ENCODE data around the gene ENTPD3. TPM values are rescaled to one million over a fixed set of nuclear protein-coding genes. Genes with fewer than 3 reads are reported as not detected.
A peak's percentile ranks its signal among the peaks of the same experiment; 100 is the strongest.

ENTPD3 gene
- total and polyA plus RNA-seq, 5 donors from 2014 or later = not detected

DNA sequence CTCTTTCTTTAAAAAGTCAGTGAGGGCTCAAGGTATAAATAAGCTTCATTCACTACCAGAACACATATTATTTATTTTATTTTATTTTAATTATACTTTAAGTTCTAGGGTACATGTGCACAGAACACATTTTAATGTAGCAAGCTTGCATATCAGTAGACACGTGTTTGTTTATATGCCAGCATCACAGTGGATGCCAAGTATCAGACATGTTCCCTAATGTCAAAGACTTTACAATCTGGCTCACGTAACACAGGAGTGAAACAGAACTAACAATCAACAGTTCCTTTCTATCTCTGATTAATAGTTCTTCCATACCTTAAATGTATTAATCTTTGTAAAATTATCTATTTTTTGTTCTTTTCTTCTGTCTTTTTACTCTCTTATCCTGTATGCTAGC is 23.3 kb upstream of the ENTPD3 start:
- Histone ChIP-seq H3K4me3 (ENCODE audit: low read depth, low read length) (no peak overlapping the region), H3K36me3 (ENCODE audit: control insufficient read depth, insufficient read depth, low read length) (no peaks in the 10 kb centered on the region), H3K27me3 (ENCODE audit: control insufficient read depth, insufficient read depth, low read length) (peaks cover 13% of the 10 kb centered on the region), H3K4me1 (ENCODE audit: control insufficient read depth, insufficient read depth, low read length, poor library complexity, severe bottlenecking) (no peaks in the 10 kb centered on the region), H3K9me3 (ENCODE audit: control insufficient read depth in 2 of 2, low read length in 2 of 2) (peaks cover 0 to 1% of the 10 kb centered on the region in 2 experiments), H3K27ac (ENCODE audit: insufficient read depth, low read length, poor library complexity, severe bottlenecking) (no peak overlapping the region)
- Mint-ChIP-seq H3K27ac (no peak overlapping the region), H3K4me3 (no peak overlapping the region), H3K9me3 (peaks cover 0 to 2% (median 0%) of the 10 kb centered on the region in 7 donors), H3K4me1 (no peaks in the 10 kb centered on the region), H3K27me3 (peaks cover 18% of the 10 kb centered on the region), H3K36me3 (no peaks in the 10 kb centered on the region)
- ATAC-seq (ENCODE audit: low read depth in 2 of 2) = no peak
- DNase-seq = no peak

DNA sequence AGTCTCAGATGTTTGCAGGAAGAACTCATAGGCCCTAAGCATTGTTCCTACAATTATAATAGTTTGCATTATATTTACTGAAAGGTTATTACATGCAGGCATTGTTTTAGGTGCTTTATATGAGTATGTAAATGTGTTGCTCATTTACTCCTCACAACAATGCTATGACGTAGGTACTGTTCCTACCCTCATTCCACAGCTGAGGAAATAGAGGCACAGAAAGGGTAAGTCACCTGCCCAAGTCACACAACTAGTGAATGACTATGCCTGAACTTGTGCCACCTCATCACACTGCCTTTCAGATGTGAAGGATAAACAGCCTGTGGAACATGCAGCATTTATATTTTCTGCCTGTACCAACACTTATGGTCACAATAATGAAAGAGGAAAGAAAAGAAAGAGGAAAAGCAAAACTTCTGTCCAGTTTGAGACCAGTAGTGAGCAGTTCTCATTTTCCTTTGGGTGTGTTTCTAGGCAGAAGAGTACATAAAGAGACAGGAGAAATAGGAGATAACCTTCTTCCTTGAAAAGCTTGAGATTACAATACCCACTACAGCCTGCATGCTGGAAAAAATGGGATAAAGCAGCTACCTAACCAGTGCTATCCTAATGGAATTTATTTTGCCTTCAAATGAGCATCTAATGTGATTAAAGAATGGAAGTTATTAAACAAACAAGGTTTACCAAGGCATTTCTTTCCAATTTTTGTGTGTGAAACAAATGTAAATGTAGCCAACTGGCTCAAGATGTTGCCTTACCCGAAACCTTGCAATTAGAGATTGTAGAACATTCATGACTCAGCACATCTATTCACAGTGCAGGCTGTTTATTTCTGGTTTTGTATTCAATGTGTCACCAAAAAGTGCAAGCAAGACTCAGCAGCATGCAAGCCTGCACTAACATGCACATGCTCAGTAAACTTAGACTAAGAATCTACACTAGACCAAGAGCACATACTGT is 20.5 kb upstream of the ENTPD3 start:
- Histone ChIP-seq H3K9me3 (ENCODE audit: control insufficient read depth in 2 of 2, low read length in 2 of 2) (no peaks in the 10 kb centered on the region), H3K27me3 (ENCODE audit: control insufficient read depth, insufficient read depth, low read length) (peaks cover 11% of the 10 kb centered on the region), H3K36me3 (ENCODE audit: control insufficient read depth, insufficient read depth, low read length) (no peaks in the 10 kb centered on the region), H3K4me1 (ENCODE audit: control insufficient read depth, insufficient read depth, low read length, poor library complexity, severe bottlenecking) (no peaks in the 10 kb centered on the region), H3K4me3 (ENCODE audit: low read depth, low read length) (no peak overlapping the region), H3K27ac (ENCODE audit: insufficient read depth, low read length, poor library complexity, severe bottlenecking) (no peak overlapping the region)
- Mint-ChIP-seq H3K9me3 (peaks cover 0 to 5% (median 0%) of the 10 kb centered on the region in 7 donors), H3K36me3 (no peaks in the 10 kb centered on the region), H3K4me3 (no peak overlapping the region), H3K4me1 (no peaks in the 10 kb centered on the region), H3K27ac (no peak overlapping the region), H3K27me3 (peaks cover 37% of the 10 kb centered on the region)
- no peak for ATAC-seq (ENCODE audit: low read depth in 2 of 2)
- DNase-seq = no peak

DNA sequence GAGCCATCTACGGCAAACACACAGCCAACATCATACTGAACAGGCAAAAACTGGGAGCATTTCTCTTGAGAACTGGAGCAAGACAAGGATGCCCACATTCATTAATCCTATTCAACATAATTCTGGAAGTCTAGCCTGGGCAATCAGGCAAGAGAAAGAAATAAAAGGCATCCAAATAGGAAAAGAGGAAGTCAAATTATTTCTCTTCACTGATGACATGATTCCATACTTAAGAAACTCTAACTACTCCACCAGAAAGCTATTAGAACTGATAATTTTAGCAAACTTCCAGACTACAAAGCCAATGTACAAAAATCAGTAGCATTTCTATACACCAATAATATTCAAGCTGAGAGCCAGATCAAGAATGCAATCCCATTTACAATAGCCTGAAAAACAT is 17.3 kb upstream of the ENTPD3 start:
- Mint-ChIP-seq H3K4me1 (no peaks in the 10 kb centered on the region), H3K36me3 (no peaks in the 10 kb centered on the region), H3K27ac (no peak overlapping the region), H3K4me3 (no peak overlapping the region), H3K9me3 (peaks cover 0 to 5% (median 0%) of the 10 kb centered on the region in 7 donors), H3K27me3 (peaks cover 37% of the 10 kb centered on the region)
- Histone ChIP-seq H3K4me3 (ENCODE audit: low read depth, low read length) (no peak overlapping the region), H3K9me3 (ENCODE audit: control insufficient read depth in 2 of 2, low read length in 2 of 2) (no peaks in the 10 kb centered on the region), H3K36me3 (ENCODE audit: control insufficient read depth, insufficient read depth, low read length) (no peaks in the 10 kb centered on the region), H3K4me1 (ENCODE audit: control insufficient read depth, insufficient read depth, low read length, poor library complexity, severe bottlenecking) (no peaks in the 10 kb centered on the region), H3K27ac (ENCODE audit: insufficient read depth, low read length, poor library complexity, severe bottlenecking) (no peak overlapping the region), H3K27me3 (ENCODE audit: control insufficient read depth, insufficient read depth, low read length) (peaks cover 13% of the 10 kb centered on the region)
- ATAC-seq (ENCODE audit: low read depth in 2 of 2) (no peak), DNase-seq (no peak)

DNA sequence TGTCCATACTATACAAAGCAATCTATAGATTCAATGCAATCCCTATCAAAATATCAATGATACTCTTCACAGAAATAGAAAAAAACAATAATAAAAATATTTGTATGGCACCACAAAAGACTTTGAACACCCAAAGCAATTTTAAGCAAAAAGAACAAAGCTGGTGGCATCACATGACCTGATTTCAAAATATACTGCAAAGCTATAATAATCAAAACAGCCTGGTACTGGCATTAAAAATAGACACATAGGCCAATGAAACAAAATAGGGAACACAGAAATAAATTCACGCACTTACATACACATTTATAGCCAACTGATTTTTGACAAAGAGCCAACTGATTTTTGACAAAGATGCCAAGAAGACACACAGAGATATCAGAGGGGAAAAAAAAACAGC is 9.2 kb upstream of the ENTPD3 start:
- peaks cover 0 to 2% (median 0%) of the 10 kb centered on the region in 4 donors for H3K4me1 Mint-ChIP-seq
- Histone ChIP-seq H3K9me3 (ENCODE audit: control insufficient read depth in 2 of 2, low read length in 2 of 2) (no peaks in the 10 kb centered on the region), H3K4me1 (ENCODE audit: control insufficient read depth, insufficient read depth, low read length, poor library complexity, severe bottlenecking) (no peaks in the 10 kb centered on the region), H3K27ac (ENCODE audit: insufficient read depth, low read length, poor library complexity, severe bottlenecking) (no peak overlapping the region), H3K27me3 (ENCODE audit: control insufficient read depth, insufficient read depth, low read length) (no peaks in the 10 kb centered on the region), H3K36me3 (ENCODE audit: control insufficient read depth, insufficient read depth, low read length) (no peaks in the 10 kb centered on the region), H3K4me3 (ENCODE audit: low read depth, low read length) (no peak overlapping the region)
- H3K27ac Mint-ChIP-seq = no peak overlapping the region
- ATAC-seq (ENCODE audit: low read depth in 2 of 2) (no peak), DNase-seq (no peak)
- peaks cover 15% of the 10 kb centered on the region for H3K27me3 Mint-ChIP-seq
- peaks cover 0 to 5% (median 0%) of the 10 kb centered on the region in 7 donors for H3K9me3 Mint-ChIP-seq
- H3K4me3 Mint-ChIP-seq = no peak overlapping the region
- no peaks in the 10 kb centered on the region for H3K36me3 Mint-ChIP-seq

DNA sequence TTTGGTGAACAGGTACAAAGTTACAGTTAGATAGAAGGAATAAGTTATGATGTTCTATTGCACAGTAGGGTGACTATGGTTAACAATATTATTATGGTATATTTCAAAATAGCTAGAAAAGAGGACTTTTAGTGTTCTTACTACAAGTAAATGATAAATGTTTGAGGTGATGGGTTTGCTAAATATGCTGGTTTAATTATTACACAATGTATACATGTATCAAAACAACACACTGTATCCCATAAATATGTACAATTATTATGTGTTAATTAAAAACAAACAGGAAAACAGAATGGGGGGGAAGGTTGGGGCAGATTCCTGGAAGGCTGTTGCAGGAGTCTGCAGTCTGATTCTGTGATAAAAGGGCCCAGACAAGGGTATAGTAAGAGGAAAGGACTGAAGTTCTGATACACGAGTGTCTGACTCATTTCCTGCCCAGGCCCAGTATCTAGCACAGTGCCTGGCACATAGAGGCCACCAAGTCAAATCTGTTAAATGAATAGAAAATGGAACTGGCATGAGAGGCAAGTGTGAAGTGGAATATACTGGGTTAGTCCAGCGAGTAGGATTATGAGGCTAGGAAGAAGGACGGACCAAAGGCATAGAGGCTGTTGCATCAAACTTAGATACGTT is 7.2 kb upstream of the ENTPD3 start:
- no peaks in the 10 kb centered on the region for H3K36me3 Mint-ChIP-seq
- no peak overlapping the region for H3K27ac Mint-ChIP-seq
- H3K27me3 Mint-ChIP-seq = peaks cover 21% of the 10 kb centered on the region
- Histone ChIP-seq H3K4me3 (ENCODE audit: low read depth, low read length) (no peak overlapping the region), H3K27me3 (ENCODE audit: control insufficient read depth, insufficient read depth, low read length) (no peaks in the 10 kb centered on the region), H3K36me3 (ENCODE audit: control insufficient read depth, insufficient read depth, low read length) (no peaks in the 10 kb centered on the region), H3K4me1 (ENCODE audit: control insufficient read depth, insufficient read depth, low read length, poor library complexity, severe bottlenecking) (no peaks in the 10 kb centered on the region), H3K9me3 (ENCODE audit: control insufficient read depth in 2 of 2, low read length in 2 of 2) (no peaks in the 10 kb centered on the region), H3K27ac (ENCODE audit: insufficient read depth, low read length, poor library complexity, severe bottlenecking) (no peak overlapping the region)
- H3K9me3 Mint-ChIP-seq = peaks cover 0 to 5% (median 2%) of the 10 kb centered on the region in 7 donors
- peaks cover 0 to 2% (median 0%) of the 10 kb centered on the region in 4 donors for H3K4me1 Mint-ChIP-seq
- no peak overlapping the region for H3K4me3 Mint-ChIP-seq
- DNase-seq (peak in 1 of 3 donors; percentile 24), ATAC-seq (ENCODE audit: low read depth in 2 of 2) (no peak)

DNA sequence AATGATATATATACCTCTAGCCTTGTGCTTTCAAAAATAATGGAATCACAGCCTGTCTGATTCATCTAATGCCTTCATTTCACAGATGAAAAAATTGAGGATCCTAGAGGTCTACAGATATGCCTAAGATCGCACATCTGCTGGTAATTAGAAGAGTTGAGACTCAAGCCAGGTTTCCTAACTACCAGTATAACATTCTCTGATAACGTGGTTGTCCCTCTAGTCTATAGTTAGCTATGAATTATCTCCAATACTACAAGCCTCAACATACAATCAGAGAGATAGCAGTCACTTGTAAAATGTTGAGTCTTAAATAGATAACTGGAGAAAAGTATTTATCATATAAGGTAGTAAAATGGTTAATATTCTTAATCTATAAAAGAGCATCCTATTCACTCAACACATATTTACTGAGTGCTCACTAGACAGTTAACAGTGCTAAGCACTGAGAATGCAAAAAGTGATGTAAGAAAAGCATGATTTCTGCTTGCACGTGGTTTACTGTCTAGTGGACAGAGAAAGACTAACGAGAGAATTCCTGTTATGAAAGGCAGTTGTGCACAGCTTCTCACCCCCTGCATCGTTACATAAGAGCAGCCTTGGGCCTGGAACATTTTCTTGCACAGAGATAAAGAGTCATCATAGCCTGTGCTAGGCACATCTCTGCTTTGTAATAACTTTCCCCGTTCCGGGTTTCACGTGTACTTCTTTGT is 4.9 kb upstream of the ENTPD3 start:
- no peak overlapping the region for H3K27ac ChIP-seq (ENCODE audit: insufficient read depth, low read length, poor library complexity, severe bottlenecking)
- H3K27me3 ChIP-seq (ENCODE audit: control insufficient read depth, insufficient read depth, low read length) = no peaks in the 10 kb centered on the region
- no peak overlapping the region for H3K27ac Mint-ChIP-seq
- no peaks in the 10 kb centered on the region for H3K36me3 ChIP-seq (ENCODE audit: control insufficient read depth, insufficient read depth, low read length)
- no peak for ATAC-seq (ENCODE audit: low read depth in 2 of 2)
- H3K9me3 Mint-ChIP-seq = peaks cover 0 to 3% (median 0%) of the 10 kb centered on the region in 7 donors
- no peak overlapping the region for H3K4me3 Mint-ChIP-seq
- no peak overlapping the region for H3K4me3 ChIP-seq (ENCODE audit: low read depth, low read length)
- peaks cover under 1% of the 10 kb centered on the region for H3K4me1 ChIP-seq (ENCODE audit: control insufficient read depth, insufficient read depth, low read length, poor library complexity, severe bottlenecking)
- no peaks in the 10 kb centered on the region for H3K36me3 Mint-ChIP-seq
- H3K4me1 Mint-ChIP-seq = peaks cover 0 to 9% (median 6%) of the 10 kb centered on the region in 4 donors
- H3K27me3 Mint-ChIP-seq = peaks cover 25% of the 10 kb centered on the region
- H3K9me3 ChIP-seq (ENCODE audit: control insufficient read depth in 2 of 2, low read length in 2 of 2) = no peaks in the 10 kb centered on the region
- DNase-seq = no peak

DNA sequence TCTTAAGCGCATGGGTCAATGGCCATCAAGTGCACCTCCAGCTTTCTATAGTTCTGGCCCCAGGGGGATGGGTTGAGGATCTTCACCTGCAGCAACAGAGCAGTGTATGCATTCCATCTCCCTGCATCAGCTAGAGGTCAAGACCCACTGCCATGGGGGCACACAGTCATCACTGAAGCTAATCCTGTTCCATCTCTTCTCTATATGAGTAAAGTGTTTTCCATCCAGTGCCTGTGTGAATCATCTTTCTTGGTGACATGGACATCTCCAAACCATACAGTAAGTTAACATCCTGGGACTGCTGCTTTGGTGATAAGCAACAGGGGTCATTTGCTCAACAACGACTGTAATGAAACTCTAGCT is 4.4 kb upstream of the ENTPD3 start:
- DNase-seq = no peak
- peaks cover 0 to 13% (median 8%) of the 10 kb centered on the region in 4 donors for H3K4me1 Mint-ChIP-seq
- peaks cover 0 to 3% (median 0%) of the 10 kb centered on the region in 7 donors for H3K9me3 Mint-ChIP-seq
- no peak for ATAC-seq (ENCODE audit: low read depth in 2 of 2)
- peaks cover 31% of the 10 kb centered on the region for H3K27me3 Mint-ChIP-seq
- no peak overlapping the region for H3K4me3 Mint-ChIP-seq
- no peak overlapping the region for H3K27ac ChIP-seq (ENCODE audit: insufficient read depth, low read length, poor library complexity, severe bottlenecking)
- no peak overlapping the region for H3K27ac Mint-ChIP-seq
- peaks cover 5% of the 10 kb centered on the region for H3K4me1 ChIP-seq (ENCODE audit: control insufficient read depth, insufficient read depth, low read length, poor library complexity, severe bottlenecking)
- H3K4me3 ChIP-seq (ENCODE audit: low read depth, low read length) = no peak overlapping the region
- H3K36me3 Mint-ChIP-seq = no peaks in the 10 kb centered on the region
- no peaks in the 10 kb centered on the region for H3K36me3 ChIP-seq (ENCODE audit: control insufficient read depth, insufficient read depth, low read length)
- H3K27me3 ChIP-seq (ENCODE audit: control insufficient read depth, insufficient read depth, low read length) = no peaks in the 10 kb centered on the region
- no peaks in the 10 kb centered on the region for H3K9me3 ChIP-seq (ENCODE audit: control insufficient read depth in 2 of 2, low read length in 2 of 2)

Measured in CD4-positive, CD25-positive, alpha-beta regulatory T cell (primary cell).